GM23338 (cell line): ENCODE results near the gene DMRT1. TPM values are rescaled to one million over a fixed set of nuclear protein-coding genes. Genes with fewer than 3 reads are reported as not detected.
A peak's percentile ranks its signal among the peaks of the same experiment; 100 is the strongest.

Source experiments
- ATAC-seq: fragments of 200-7000 bp; cut with Tn5 transposase; 3 replicates; pipeline ENCODE4 v1.9.1; 2020
- DNase-seq: peaks from one replicate; pipeline ENCODE4 v3.0.0-alpha.2; 2015; ENCODE audit warnings: low spot score
- H2AFZ ChIP-seq: fragments of 200-600 bp; sonication (generic); 2 replicates; pipeline ENCODE4 v1.8.0; 2016; ENCODE audit warnings: antibody characterized with exemption, mild to moderate bottlenecking, moderate library complexity
- H3F3A ChIP-seq: fragments of 200-600 bp; sonication (generic); replicated peaks from 2 replicates; pipeline ENCODE4 v1.8.0; 2017; ENCODE audit warnings: antibody characterized with exemption, mixed run types, low read depth
- H3K27ac ChIP-seq: fragments of 200-600 bp; sonication (generic); 2 replicates; pipeline ENCODE4 v1.6.1; 2016; ENCODE audit warnings: low read depth
- H3K27me3 ChIP-seq: fragments of 200-600 bp; sonication (generic); 2 replicates; pipeline ENCODE4 v1.8.0; 2016; ENCODE audit warnings: mild to moderate bottlenecking, mixed run types, moderate library complexity; ENCODE audit not compliant: insufficient read depth
- H3K36me3 ChIP-seq: fragments of 200-600 bp; sonication (generic); 2 replicates; pipeline ENCODE4 v1.8.0; 2016; ENCODE audit warnings: mild to moderate bottlenecking; ENCODE audit not compliant: insufficient read depth
- H3K4me1 ChIP-seq: fragments of 200-600 bp; sonication (generic); 2 replicates; pipeline ENCODE4 v1.8.0; 2016; ENCODE audit warnings: mild to moderate bottlenecking, moderate library complexity; ENCODE audit not compliant: insufficient read depth
- H3K4me2 ChIP-seq: fragments of 200-600 bp; sonication (generic); 2 replicates; pipeline ENCODE4 v1.7.1; 2017; ENCODE audit warnings: mixed run types
- H3K4me3 ChIP-seq: fragments of 200-600 bp; sonication (generic); 2 replicates; pipeline ENCODE4 v1.6.1; 2016; ENCODE audit warnings: mixed run types
- H3K79me2 ChIP-seq: fragments of 200-600 bp; sonication (generic); replicated peaks from 2 replicates; pipeline ENCODE4 v1.8.0; 2017; ENCODE audit warnings: mild to moderate bottlenecking; ENCODE audit not compliant: insufficient read depth
- H3K9me2 ChIP-seq: fragments of 200-600 bp; sonication (generic); 2 replicates; pipeline ENCODE4 v1.8.0; 2017; ENCODE audit not compliant: insufficient read depth
- H4K20me1 ChIP-seq: fragments of 200-600 bp; sonication (generic); replicated peaks from 2 replicates; pipeline ENCODE4 v1.8.0; 2017; ENCODE audit warnings: mild to moderate bottlenecking; ENCODE audit not compliant: insufficient read depth
- H3K27ac Mint-ChIP-seq: 2 replicates; pipeline ENCODE4 v1.8.0; 2020; ENCODE audit warnings: inconsistent platforms, mild to moderate bottlenecking, moderate library complexity, mixed read lengths
- H3K27me3 Mint-ChIP-seq: 3 replicates; pipeline ENCODE4 v1.8.0; 2022; ENCODE audit warnings: low read depth, mild to moderate bottlenecking, moderate library complexity, mixed read lengths, inconsistent platforms; ENCODE audit not compliant: insufficient read depth, poor library complexity
- H3K36me3 Mint-ChIP-seq: 3 replicates; pipeline ENCODE4 v1.8.0; 2021; ENCODE audit warnings: low read depth, mild to moderate bottlenecking, inconsistent platforms, moderate library complexity, mixed read lengths
- H3K4me1 Mint-ChIP-seq: 3 replicates; pipeline ENCODE4 v1.8.0; 2020; ENCODE audit warnings: mild to moderate bottlenecking, inconsistent platforms, mixed read lengths
- H3K4me3 Mint-ChIP-seq: 3 replicates; pipeline ENCODE4 v1.8.0; 2021; ENCODE audit warnings: moderate library complexity, mild to moderate bottlenecking, inconsistent platforms, mixed read lengths
- H3K9me3 Mint-ChIP-seq: 3 replicates; pipeline ENCODE4 v1.8.0; 2020; ENCODE audit warnings: moderate library complexity, mild to moderate bottlenecking, inconsistent platforms, mixed read lengths
- CREB1 ChIP-seq: fragments of 250-450 bp; sonication (Bioruptor Pico); IDR thresholded peaks from 2 replicates; pipeline ENCODE4 v1.5.0; 2020; ENCODE audit warnings: low read depth, mild to moderate bottlenecking, moderate library complexity
- CTCF ChIP-seq, 2 experiments: fragments of 200-600 bp in 1 of 2; sonication (generic) in 1 of 2; conservative IDR thresholded peaks; 2 replicates each; pipeline versions ENCODE4 v1.5.1 to v1.6.1; 2016 to 2017; ENCODE audit warnings: antibody characterized with exemption in 2 of 2, low read depth in 2 of 2, mild to moderate bottlenecking in 2 of 2, moderate library complexity in 1 of 2
- ETS1 ChIP-seq: IDR thresholded peaks from 2 replicates; pipeline ENCODE4 v1.6.1; 2016; ENCODE audit warnings: antibody characterized with exemption
- EZH2 ChIP-seq: fragments of 200-600 bp; sonication (generic); IDR thresholded peaks from one replicate; pipeline ENCODE4 v1.8.0; 2017; ENCODE audit warnings: antibody characterized with exemption, mild to moderate bottlenecking, low read depth; ENCODE audit not compliant: unreplicated experiment
- EZH2phosphoT487 ChIP-seq: fragments of 200-600 bp; sonication (generic); IDR thresholded peaks from one replicate; pipeline ENCODE4 v1.8.1; 2018; ENCODE audit warnings: antibody characterized with exemption; ENCODE audit not compliant: unreplicated experiment
- JUNB ChIP-seq: IDR thresholded peaks from one replicate; pipeline ENCODE4 v1.6.1; 2016; ENCODE audit warnings: antibody characterized with exemption; ENCODE audit not compliant: unreplicated experiment
- NANOG ChIP-seq: IDR thresholded peaks from 2 replicates; pipeline ENCODE4 v1.6.1; 2016; ENCODE audit warnings: antibody characterized with exemption, borderline replicate concordance
- POLR2AphosphoS5 ChIP-seq: IDR thresholded peaks from 2 replicates; pipeline ENCODE4 v1.6.1; 2016; ENCODE audit warnings: antibody characterized with exemption, low read depth
- REST ChIP-seq: IDR thresholded peaks from one replicate; pipeline ENCODE4 v1.6.1; 2018; ENCODE audit warnings: antibody characterized with exemption; ENCODE audit not compliant: unreplicated experiment
- STAT1 ChIP-seq: IDR thresholded peaks from one replicate; pipeline ENCODE4 v1.6.1; 2016; ENCODE audit warnings: antibody characterized with exemption; ENCODE audit not compliant: unreplicated experiment
- ZNF114 ChIP-seq: fragments of 250-450 bp; sonication (Bioruptor Pico); IDR thresholded peaks from 2 replicates; pipeline ENCODE4 v1.5.0; 2020; ENCODE audit warnings: mild to moderate bottlenecking, moderate library complexity
- ZNF331 ChIP-seq: fragments of 250-450 bp; sonication (Bioruptor Pico); IDR thresholded peaks from 2 replicates; pipeline ENCODE4 v1.5.0; 2020; ENCODE audit warnings: low read depth, mild to moderate bottlenecking, moderate library complexity
- ZNF462 ChIP-seq: fragments of 250-450 bp; sonication (Bioruptor Pico); IDR thresholded peaks from 2 replicates; pipeline ENCODE4 v1.5.0; 2020; ENCODE audit warnings: mild to moderate bottlenecking, moderate library complexity
- polyA plus RNA-seq: library from polyadenylated mRNA; unstranded; fragments of >200 nt; fragmentation: Nextera tagmentation; extraction: Ambion mirVana; gene quantifications from 2 replicates; pipeline ENCODE4 v1.2.1, GENCODE V29; 2016
- total RNA-seq: library from RNA; depleted of rRNA; stranded (reverse); fragments of >200 nt; shearing (Covaris generic); gene quantifications from 2 replicates; pipeline ENCODE4 v1.2.3, GENCODE V29; 2014

Gene DMRT1
- total and polyA plus RNA-seq, 2 experiments from 2014 or later = not detected

GRCh38 chr9:972501-973294 lies 131.2 kb downstream of the DMRT1 start:
- peaks cover 30% of the 10 kb centered on the region for H4K20me1 ChIP-seq
- H3K36me3 Mint-ChIP-seq = no peaks in the 10 kb centered on the region; the same call in 2 of the 3 replicates
- no peaks in the 10 kb centered on the region for H3K36me3 ChIP-seq
- no peaks in the 10 kb centered on the region for H3K79me2 ChIP-seq
- peaks cover 4% of the 10 kb centered on the region; the same call in 1 of the 3 replicates for H3K9me3 Mint-ChIP-seq
- H2AFZ ChIP-seq = peak overlapping the region; percentile 92
- TF ChIP-seq EZH2 = peak; percentile 94
- no peak for TF ChIP-seq ZNF114 (CRISPR knock-in tag)
- no peak for TF ChIP-seq ETS1
- TF ChIP-seq REST = no peak
- TF ChIP-seq ZNF331 = no peak
- TF ChIP-seq NANOG = no peak
- TF ChIP-seq ZNF462 = no peak
- no peak for TF ChIP-seq CTCF (conservative IDR thresholded peaks at IDR 0.05; ENCODE audit: low read depth in 2 of 2)
- TF ChIP-seq JUNB = no peak
- TF ChIP-seq STAT1 = no peak
- TF ChIP-seq EZH2phosphoT487 = peak; percentile 72
- TF ChIP-seq CREB1 = no peak
- no peak for TF ChIP-seq POLR2AphosphoS5
- peak overlapping the region; percentile 91 for H3K4me2 ChIP-seq
- peak overlapping the region; percentile 75 for H3K4me3 Mint-ChIP-seq
- peaks cover 40% of the 10 kb centered on the region for H3K4me1 ChIP-seq
- peak overlapping the region; percentile 70 for H3K4me3 ChIP-seq
- ATAC-seq (peak; percentile 14), DNase-seq (peak; percentile 60)
- H3K27ac Mint-ChIP-seq = no peak overlapping the region
- H3K27me3 Mint-ChIP-seq = peaks cover 94% of the 10 kb centered on the region
- peaks cover 21% of the 10 kb centered on the region for H3F3A ChIP-seq
- H3K4me1 Mint-ChIP-seq = peaks cover 49% of the 10 kb centered on the region
- H3K27me3 ChIP-seq = peaks cover 100% of the 10 kb centered on the region
- no peaks in the 10 kb centered on the region for H3K9me2 ChIP-seq
- H3K27ac ChIP-seq = no peak overlapping the region
